ENCODE measurements around the gene MYT1. TPM values are rescaled to one million over a fixed set of nuclear protein-coding genes. Genes with fewer than 3 reads are reported as not detected.

MYT1 gene
- total and polyA plus RNA-seq, 3 donors from 2014 or later: 1.7 to 22.2 (median 2.9) TPM

GRCh38 chr20:64228086-64228653 lies 63.9 kb downstream of the MYT1 start:
- Histone ChIP-seq H3K4me3 (no peak overlapping the region), H3K36me3 (ENCODE audit: low read depth, missing control alignments) (no peaks in the 10 kb centered on the region), H3K4me1 (peaks cover 9% of the 10 kb centered on the region), H3K9me3 (no peaks in the 10 kb centered on the region), H3K27ac (no peak overlapping the region), H3K27me3 (no peaks in the 10 kb centered on the region)
- 96 to 98% methylated on average over 8 of the region's 8 CpGs for WGBS, 2 donors
- no peak for DNase-seq
- TF ChIP-seq CTCF (IDR thresholded peaks at IDR 0.05) (no peak), POLR2A (IDR thresholded peaks at IDR 0.05) (no peak)
- intact Hi-C loops (cut with DNase I; ENCODE audit: low total_unique reads): no loop called here

DNA sequence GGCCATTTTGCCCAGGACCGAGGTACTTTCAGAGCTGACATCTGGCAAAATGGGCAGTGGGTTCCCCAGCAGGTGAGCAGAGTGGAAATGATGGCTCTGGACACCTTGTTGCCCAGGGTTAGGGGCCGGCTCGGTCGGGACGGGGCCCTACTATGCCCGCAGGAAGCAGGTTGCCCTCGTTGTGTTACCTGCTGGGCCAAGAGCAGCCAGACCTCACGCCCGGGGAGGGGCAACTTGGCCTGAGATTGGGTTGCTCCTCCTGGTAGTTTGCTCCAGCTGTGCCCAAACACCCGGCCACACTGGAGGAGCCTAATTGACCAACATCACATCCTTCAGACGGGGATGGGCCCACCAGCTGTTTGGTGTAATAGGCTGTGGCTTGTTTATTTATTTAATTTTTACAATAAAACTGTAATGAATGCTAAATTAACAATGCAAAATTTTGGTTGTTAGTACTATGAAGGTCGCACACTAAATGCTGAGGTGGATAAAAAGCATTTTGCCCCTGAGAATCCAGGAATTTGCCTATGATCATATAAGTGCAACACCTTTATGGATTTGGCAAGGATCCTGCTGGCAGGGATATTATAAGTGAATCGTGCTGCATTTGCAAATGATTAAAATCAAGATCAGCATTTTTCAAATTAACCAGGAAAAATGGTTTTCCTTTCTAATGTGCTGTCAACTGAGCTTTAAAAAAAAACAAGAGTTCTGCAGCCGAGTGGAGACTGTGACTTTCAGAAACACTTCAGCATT lies 64.7 kb downstream of the MYT1 start:
- Histone ChIP-seq H3K27ac (no peak overlapping the region), H3K4me3 (no peak overlapping the region), H3K27me3 (no peaks in the 10 kb centered on the region), H3K36me3 (ENCODE audit: low read depth, missing control alignments) (no peaks in the 10 kb centered on the region), H3K9me3 (no peaks in the 10 kb centered on the region), H3K4me1 (peaks cover 8% of the 10 kb centered on the region)
- TF ChIP-seq CTCF (IDR thresholded peaks at IDR 0.05) (no peak), POLR2A (IDR thresholded peaks at IDR 0.05) (no peak)
- DNase-seq: no peak
- intact Hi-C loops (cut with DNase I; ENCODE audit: low total_unique reads): no loop called here
- WGBS, 2 donors: 81 to 87% methylated on average over 7 to 14 of the region's 14 CpGs

DNA sequence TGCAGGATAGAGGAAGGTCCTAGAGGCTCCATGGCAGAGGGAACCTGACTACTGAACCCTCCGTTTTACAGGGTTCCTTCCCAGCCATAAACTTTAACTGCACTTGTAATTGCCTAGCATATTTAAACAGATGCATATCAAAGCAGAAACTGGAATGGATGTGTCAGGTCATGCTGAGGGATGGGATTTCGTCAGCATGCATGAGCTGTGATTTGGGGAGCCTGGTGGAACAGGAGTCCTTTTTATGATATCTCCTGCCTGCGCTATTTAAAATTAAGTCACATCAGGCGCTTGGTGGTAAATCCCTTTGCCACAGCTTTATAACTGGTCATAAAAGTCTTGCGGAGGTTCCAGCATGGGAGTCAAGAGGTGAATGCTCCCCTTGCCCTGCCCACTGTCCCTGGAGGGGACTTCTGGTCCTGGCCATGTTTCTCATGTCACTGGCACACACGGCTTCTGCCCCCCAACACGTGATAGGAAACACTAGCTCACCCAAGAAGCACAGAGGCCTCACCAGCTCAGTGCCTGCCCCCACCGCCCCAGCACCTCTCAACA lies 65.3 kb downstream of the MYT1 start:
- Histone ChIP-seq H3K36me3 (ENCODE audit: low read depth, missing control alignments) (no peaks in the 10 kb centered on the region), H3K9me3 (no peaks in the 10 kb centered on the region), H3K27ac (no peak overlapping the region), H3K4me1 (peaks cover 9% of the 10 kb centered on the region), H3K27me3 (no peaks in the 10 kb centered on the region), H3K4me3 (no peak overlapping the region)
- intact Hi-C loops (cut with DNase I; ENCODE audit: low total_unique reads): no loop called here
- WGBS, 2 donors: 79 to 87% methylated on average over 8 of the region's 8 CpGs
- no peak for TF ChIP-seq CTCF (IDR thresholded peaks at IDR 0.05)
- TF ChIP-seq POLR2A (IDR thresholded peaks at IDR 0.05): no peak
- DNase-seq: no peak

- no peaks in the 10 kb centered on the region for H3K27me3 ChIP-seq
- intact Hi-C loops (cut with DNase I; ENCODE audit: low total_unique reads): no loop called here
- TF ChIP-seq POLR2A (IDR thresholded peaks at IDR 0.05): no peak
- no peak for TF ChIP-seq CTCF (IDR thresholded peaks at IDR 0.05)
- H3K4me3 ChIP-seq: no peak overlapping the region
- no peak overlapping the region for H3K27ac ChIP-seq
- peaks cover 9% of the 10 kb centered on the region for H3K4me1 ChIP-seq
- 88 to 89% methylated on average over 21 to 22 of the region's 22 CpGs for WGBS, 2 donors
- no peaks in the 10 kb centered on the region for H3K9me3 ChIP-seq
- no peaks in the 10 kb centered on the region for H3K36me3 ChIP-seq (ENCODE audit: low read depth, missing control alignments)
- DNase-seq: no peak
These were observed 66.4 kb downstream of the MYT1 start for GRCh38 chr20:64230461-64231145.
